ENCODE measurements around the gene KLF6.
A peak's percentile ranks its signal among the peaks of the same experiment; 100 is the strongest.

Gene KLF6

DNA sequence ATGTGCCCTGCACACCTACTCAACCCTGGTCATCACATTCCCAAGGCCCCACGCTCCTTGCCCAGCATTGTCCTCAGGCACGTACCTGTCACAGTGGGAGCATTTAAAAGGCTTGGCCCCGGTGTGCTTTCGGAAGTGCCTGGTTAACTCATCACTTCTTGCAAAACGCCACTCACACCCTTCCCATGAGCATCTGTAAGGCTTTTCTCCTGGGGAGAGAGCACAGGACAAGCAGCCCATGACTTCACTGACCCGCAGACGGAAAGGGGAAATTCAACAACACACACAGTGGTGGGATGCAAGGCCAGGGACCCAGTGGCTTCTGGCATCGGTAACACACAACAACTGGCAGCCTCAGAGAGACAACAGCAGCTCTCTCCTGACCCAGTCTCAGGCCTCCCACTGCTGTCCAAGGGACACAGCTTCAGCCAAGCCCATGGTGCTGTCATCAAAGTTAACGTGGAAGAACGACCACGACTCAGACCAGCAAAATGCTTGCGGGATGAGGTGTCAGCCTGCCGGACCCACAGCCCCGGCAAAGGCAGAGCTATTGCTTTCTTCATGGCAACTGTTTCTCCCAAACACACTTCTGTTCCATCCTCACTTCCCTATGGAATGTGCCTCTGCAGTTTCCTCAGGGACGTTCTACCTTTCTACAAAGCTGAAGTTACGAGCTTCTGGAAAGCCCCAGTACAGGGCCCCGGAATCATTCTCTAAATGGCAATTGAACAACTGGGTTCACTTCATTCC lies 4.8 kb downstream of the KLF6 start:
- DNase-seq (ENCODE audit: low read depth, low spot score), result no peak
- ChIA-PET CTCF (interaction anchor here (1.0 to 1.2 kb wide), 4 partner anchors 324 to 986 kb away, joined by 3 to 5 read pairs (median 3); no protein-coding TSS in a partner anchor), POLR2A (interaction anchor here (0.7 to 2.4 kb wide), 2 partner anchors 462 to 749 kb away, joined by 3 to 18 read pairs; no protein-coding TSS in a partner anchor)
- H3K4me3 ChIP-seq (ENCODE audit: low read depth, low read length), result peak overlapping the region; percentile 94
- TF ChIP-seq, protein P1, sequence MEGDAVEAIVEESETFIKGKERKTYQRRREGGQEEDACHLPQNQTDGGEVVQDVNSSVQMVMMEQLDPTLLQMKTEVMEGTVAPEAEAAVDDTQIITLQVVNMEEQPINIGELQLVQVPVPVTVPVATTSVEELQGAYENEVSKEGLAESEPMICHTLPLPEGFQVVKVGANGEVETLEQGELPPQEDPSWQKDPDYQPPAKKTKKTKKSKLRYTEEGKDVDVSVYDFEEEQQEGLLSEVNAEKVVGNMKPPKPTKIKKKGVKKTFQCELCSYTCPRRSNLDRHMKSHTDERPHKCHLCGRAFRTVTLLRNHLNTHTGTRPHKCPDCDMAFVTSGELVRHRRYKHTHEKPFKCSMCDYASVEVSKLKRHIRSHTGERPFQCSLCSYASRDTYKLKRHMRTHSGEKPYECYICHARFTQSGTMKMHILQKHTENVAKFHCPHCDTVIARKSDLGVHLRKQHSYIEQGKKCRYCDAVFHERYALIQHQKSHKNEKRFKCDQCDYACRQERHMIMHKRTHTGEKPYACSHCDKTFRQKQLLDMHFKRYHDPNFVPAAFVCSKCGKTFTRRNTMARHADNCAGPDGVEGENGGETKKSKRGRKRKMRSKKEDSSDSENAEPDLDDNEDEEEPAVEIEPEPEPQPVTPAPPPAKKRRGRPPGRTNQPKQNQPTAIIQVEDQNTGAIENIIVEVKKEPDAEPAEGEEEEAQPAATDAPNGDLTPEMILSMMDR (IDR thresholded peaks at IDR 0.05; ENCODE audit: insufficient read depth, low read length, missing control alignments), result no peak

DNA sequence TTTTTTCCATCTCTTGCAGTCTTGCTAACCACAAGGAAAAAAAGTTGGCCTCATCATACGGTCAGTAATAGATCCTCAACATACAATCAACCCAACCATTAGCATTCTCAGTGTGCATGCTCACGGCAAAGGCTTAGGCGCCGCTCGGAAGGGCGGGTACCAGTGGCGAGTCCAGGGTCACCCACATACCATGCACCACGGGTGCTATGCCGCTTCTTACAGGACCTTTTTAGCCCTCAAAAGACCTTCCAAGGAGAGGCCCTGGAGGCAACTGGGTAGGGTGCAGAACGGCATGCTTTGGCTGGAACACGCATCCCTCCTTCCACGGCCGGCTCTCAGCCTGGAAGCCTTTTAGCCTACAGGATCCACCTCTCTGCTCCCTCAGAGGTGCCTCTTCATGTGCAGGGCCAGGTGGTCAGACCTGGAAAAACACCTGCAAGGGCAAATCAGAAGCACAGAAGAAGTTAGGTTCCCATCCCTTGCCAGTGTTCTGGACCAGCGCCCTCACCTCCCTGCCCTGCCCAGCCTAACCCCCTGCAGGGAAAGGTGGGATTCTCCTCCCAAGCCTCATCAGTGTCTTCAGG lies 5.8 kb downstream of the KLF6 start:
- TF ChIP-seq, protein P1 (IDR thresholded peaks at IDR 0.05; ENCODE audit: insufficient read depth, low read length, missing control alignments), result no peak
- CTCF ChIA-PET, result interaction anchor here (2.4 kb wide), 1 partner anchor 582 kb away, joined by 14 read pairs; no protein-coding TSS in a partner anchor
- no peak for DNase-seq (ENCODE audit: low read depth, low spot score)
- H3K4me3 ChIP-seq (ENCODE audit: low read depth, low read length), result peak overlapping the region; percentile 35
- POLR2A ChIA-PET, result interaction anchor here (0.9 to 1.2 kb wide), 2 partner anchors 92 to 327 kb away, joined by 3 to 4 read pairs; no protein-coding TSS in a partner anchor

DNA sequence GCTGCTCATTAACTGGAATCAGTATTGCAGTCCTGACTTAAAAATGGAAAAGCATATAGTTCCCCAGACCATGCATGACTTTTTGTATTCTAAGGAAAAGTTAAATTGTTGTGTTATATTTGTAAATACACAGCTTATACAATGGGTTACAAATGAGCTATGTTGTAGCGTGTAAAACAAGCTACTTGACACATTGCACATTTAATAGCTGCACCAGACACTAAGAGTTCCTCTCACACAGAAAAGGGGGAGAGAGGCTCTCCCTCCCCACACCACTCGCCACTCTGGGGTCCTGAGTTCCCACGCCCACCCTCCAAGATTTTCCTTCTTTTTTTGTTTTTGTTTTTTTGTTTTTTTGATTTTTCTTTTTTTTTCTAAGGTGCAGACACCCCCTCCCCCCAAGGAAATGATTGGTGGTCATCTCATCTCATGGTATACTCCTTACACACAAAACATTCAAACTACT lies 6.3 kb downstream of the KLF6 start:
- no peak for DNase-seq (ENCODE audit: low read depth, low spot score)
- no peak overlapping the region for H3K4me3 ChIP-seq (ENCODE audit: low read depth, low read length)
- POLR2A ChIA-PET, result interaction anchor here (0.7 to 1.2 kb wide), 3 partner anchors 91 to 467 kb away, joined by 3 to 4 read pairs (median 3); no protein-coding TSS in a partner anchor
- CTCF ChIA-PET, result interaction anchor here (1.1 to 2.4 kb wide), 3 partner anchors 326 to 878 kb away, joined by 4 to 14 read pairs (median 6); no protein-coding TSS in a partner anchor
- TF ChIP-seq, protein P1 (IDR thresholded peaks at IDR 0.05; ENCODE audit: insufficient read depth, low read length, missing control alignments), result no peak

GRCh38 chr10:3777981-3778691 lies 6.9 kb downstream of the KLF6 start:
- ChIA-PET POLR2A (interaction anchor here (0.7 to 1.2 kb wide), 4 partner anchors 90 to 467 kb away, joined by 3 to 4 read pairs (median 3); no protein-coding TSS in a partner anchor), CTCF (interaction anchor here (1.1 to 2.4 kb wide), 4 partner anchors 326 to 989 kb away, joined by 3 to 14 read pairs (median 5); no protein-coding TSS in a partner anchor)
- TF ChIP-seq, protein P1 (IDR thresholded peaks at IDR 0.05; ENCODE audit: insufficient read depth, low read length, missing control alignments), result no peak
- DNase-seq (ENCODE audit: low read depth, low spot score), result no peak
- no peak overlapping the region for H3K4me3 ChIP-seq (ENCODE audit: low read depth, low read length)

- ChIA-PET POLR2A (interaction anchor here (0.6 to 3.9 kb wide), 8 partner anchors 8 to 994 kb away, joined by 3 to 26 read pairs (median 3); partner anchors contain the start of gene KLF6), CTCF (interaction anchor here (1.1 to 2.4 kb wide), 4 partner anchors 12 to 990 kb away, joined by 3 to 14 read pairs (median 4); no protein-coding TSS in a partner anchor)
- DNase-seq (ENCODE audit: low read depth, low spot score), result no peak
- TF ChIP-seq, protein P1 (IDR thresholded peaks at IDR 0.05; ENCODE audit: insufficient read depth, low read length, missing control alignments), result no peak
- no peak overlapping the region for H3K4me3 ChIP-seq (ENCODE audit: low read depth, low read length)
These were observed 8.0 kb downstream of the KLF6 start for GRCh38 chr10:3776796-3777571.

Data from AG04449 (cell line).